Measurements from ENCODE around the gene LRRC15. TPM values are rescaled to one million over a fixed set of nuclear protein-coding genes. Genes with fewer than 3 reads are reported as not detected.

The LRRC15 gene
- total and polyA plus RNA-seq, 7 donors: under 0.01 to 0.23 (median under 0.01) TPM; not detected in 2

GRCh38 chr3:194354315-194354714, 15.2 kb downstream of the LRRC15 start:
- Histone ChIP-seq H3K4me1 (no peaks in the 10 kb centered on the region), H3K27ac (no peak overlapping the region), H3K36me3 (no peaks in the 10 kb centered on the region), H3K27me3 (no peaks in the 10 kb centered on the region), H3K9me3 (no peaks in the 10 kb centered on the region), H3K4me3 (no peak overlapping the region)
- intact Hi-C loops (cut with DNase I): no loop called here
- WGBS, 2 donors: 36 to 65% methylated on average over 2 of the region's 2 CpGs
- TF ChIP-seq POLR2AphosphoS5 (IDR thresholded peaks at IDR 0.05) (no peak), CTCF (IDR thresholded peaks at IDR 0.05) (no peak), EP300 (IDR thresholded peaks at IDR 0.05) (no peak), POLR2A (IDR thresholded peaks at IDR 0.05) (no peak)
- no peak for DNase-seq

GRCh38 chr3:194352667-194353246, 16.8 kb downstream of the LRRC15 start:
- intact Hi-C loops (cut with DNase I): no loop called here
- no peak for TF ChIP-seq POLR2A (IDR thresholded peaks at IDR 0.05)
- TF ChIP-seq CTCF (IDR thresholded peaks at IDR 0.05): no peak
- no peak for TF ChIP-seq POLR2AphosphoS5 (IDR thresholded peaks at IDR 0.05)
- TF ChIP-seq EP300 (IDR thresholded peaks at IDR 0.05): no peak
- Histone ChIP-seq H3K9me3 (no peaks in the 10 kb centered on the region), H3K27me3 (no peaks in the 10 kb centered on the region), H3K4me3 (no peak overlapping the region), H3K27ac (no peak overlapping the region), H3K4me1 (no peaks in the 10 kb centered on the region), H3K36me3 (no peaks in the 10 kb centered on the region)
- no peak for DNase-seq
- WGBS, 2 donors: 85 to 91% methylated on average over 10 of the region's 10 CpGs

- TF ChIP-seq POLR2A (IDR thresholded peaks at IDR 0.05) (no peak), CTCF (IDR thresholded peaks at IDR 0.05) (no peak), EP300 (IDR thresholded peaks at IDR 0.05) (no peak), POLR2AphosphoS5 (IDR thresholded peaks at IDR 0.05) (no peak)
- WGBS, 2 donors: 88 to 92% methylated on average over 14 of the region's 14 CpGs
- Histone ChIP-seq H3K9me3 (no peaks in the 10 kb centered on the region), H3K36me3 (no peaks in the 10 kb centered on the region), H3K4me1 (no peaks in the 10 kb centered on the region), H3K4me3 (no peak overlapping the region), H3K27me3 (no peaks in the 10 kb centered on the region), H3K27ac (no peak overlapping the region)
- intact Hi-C loops (cut with DNase I): no loop called here
- DNase-seq: no peak
Measured at GRCh38 chr3:194351952-194352536, 17.5 kb downstream of the LRRC15 start.

- H3K27ac ChIP-seq: no peak within 1 kb of the TSS
- 87 to 92% methylated on average over 24 of the region's 24 CpGs for WGBS, 2 donors
- no peaks in the 10 kb centered on the region for H3K27me3 ChIP-seq
- DNase-seq: no peak
- TF ChIP-seq POLR2A (IDR thresholded peaks at IDR 0.05): no peak
- no peak for TF ChIP-seq POLR2AphosphoS5 (IDR thresholded peaks at IDR 0.05)
- TF ChIP-seq CTCF (IDR thresholded peaks at IDR 0.05): no peak
- no peak for TF ChIP-seq EP300 (IDR thresholded peaks at IDR 0.05)
- H3K36me3 ChIP-seq: no peaks in the 10 kb centered on the region
- no peaks in the 10 kb centered on the region for H3K4me1 ChIP-seq
- H3K4me3 ChIP-seq: no peak within 1 kb of the TSS
- intact Hi-C loops (cut with DNase I): no loop called here
- no peaks in the 10 kb centered on the region for H3K9me3 ChIP-seq
Measured at GRCh38 chr3:194351080-194351672, 18.4 kb downstream of the LRRC15 start, which contains the start of gene CPN2. TSS of gene CPN2 (minus strand) at chr3:194351328. CDS start at chr3:194342702, 8,626 bp downstream.
